Measurements from ENCODE around the gene PRKAA1. TPM values are rescaled to one million over a fixed set of nuclear protein-coding genes. Genes with fewer than 3 reads are reported as not detected.

Gene PRKAA1
- 115 and 154 TPM in 2 replicates for total RNA-seq (ENCODE audit: low replicate concordance)

GRCh38 chr5:40798012-40798800 lies at the start of gene PRKAA1:
Gene PRKAA1, minus strand, starts transcription at chr5:40798374. Its CDS starts 185 bp downstream, at chr5:40798189.
- peak; percentile 65 for TF ChIP-seq CTCF (IDR thresholded peaks at IDR 0.05; ENCODE audit: insufficient read depth, low read length)
- peak; percentile 81 for DNase-seq (ENCODE audit: low read depth)
- H3K4me3 ChIP-seq (ENCODE audit: low read depth, low read length) = peak within 1 kb of the TSS; percentile 96

- H3K4me3 ChIP-seq (ENCODE audit: low read depth, low read length) = no peak overlapping the region
- no peak for TF ChIP-seq CTCF (IDR thresholded peaks at IDR 0.05; ENCODE audit: insufficient read depth, low read length)
- no peak for DNase-seq (ENCODE audit: low read depth)
Observed at GRCh38 chr5:40847525-40847924, 49.4 kb upstream of the PRKAA1 start.

GRCh38 chr5:40846371-40846770 lies 48.2 kb upstream of the PRKAA1 start:
- TF ChIP-seq CTCF (IDR thresholded peaks at IDR 0.05; ENCODE audit: insufficient read depth, low read length) = no peak
- DNase-seq (ENCODE audit: low read depth) = no peak

GRCh38 chr5:40844565-40844964 lies 46.4 kb upstream of the PRKAA1 start:
- no peak for TF ChIP-seq CTCF (IDR thresholded peaks at IDR 0.05; ENCODE audit: insufficient read depth, low read length)
- DNase-seq (ENCODE audit: low read depth) = no peak
- no peak overlapping the region for H3K4me3 ChIP-seq (ENCODE audit: low read depth, low read length)

More at GRCh38 chr5:40846371-40846770, 48.2 kb upstream of the PRKAA1 start:
- H3K4me3 ChIP-seq (ENCODE audit: low read depth, low read length) = no peak overlapping the region

- DNase-seq (ENCODE audit: low read depth) = peak; percentile 51
- no peak for TF ChIP-seq CTCF (IDR thresholded peaks at IDR 0.05; ENCODE audit: insufficient read depth, low read length)
- peak overlapping the region; percentile 69 for H3K4me3 ChIP-seq (ENCODE audit: low read depth, low read length)
Observed at GRCh38 chr5:40842351-40842750, 44.2 kb upstream of the PRKAA1 start.

- no peak for TF ChIP-seq CTCF (IDR thresholded peaks at IDR 0.05; ENCODE audit: insufficient read depth, low read length)
- peak within 1 kb of the TSS; percentile 69 for H3K4me3 ChIP-seq (ENCODE audit: low read depth, low read length)
- DNase-seq (ENCODE audit: low read depth) = peak; percentile 71
Observed at GRCh38 chr5:40841068-40841805, 43.1 kb upstream of the PRKAA1 start, which contains the start of gene CARD6. Gene CARD6, plus strand, starts transcription at chr5:40841367. Its CDS starts 16 bp downstream, at chr5:40841383.
